ENCODE measurements around the gene CNST.
"Not testable (repeated sequence)": the region's sequence is repeated elsewhere in the genome, so short reads cannot be mapped to it uniquely, and the experiment has no call there.

CNST gene

GRCh38 chr1:246558041-246558440, 8.2 kb upstream of the CNST start:
- no peak for DNase-seq

- DNase-seq, result no peak
Measured at GRCh38 chr1:246559310-246559709, 6.9 kb upstream of the CNST start.

- DNase-seq, result not testable (repeated sequence)
Measured at GRCh38 chr1:246560833-246561232, 5.4 kb upstream of the CNST start.

- peak; percentile 15 for DNase-seq
Measured at GRCh38 chr1:246564839-246565750, 1.2 kb upstream of the CNST start.

GRCh38 chr1:246565751-246566127, 517 bp upstream of the CNST start:
- DNase-seq, result no peak

GRCh38 chr1:246566813-246567645, 773 bp downstream of the CNST start:
- no peak for DNase-seq

GRCh38 chr1:246567646-246568235, 1.5 kb downstream of the CNST start:
- no peak for DNase-seq

- peak; percentile 20 for DNase-seq
Measured at GRCh38 chr1:246569248-246570238, 3.3 kb downstream of the CNST start.

GRCh38 chr1:246571309-246571708, 5.1 kb downstream of the CNST start:
- DNase-seq, result peak; percentile 11

GRCh38 chr1:246571953-246572352, 5.7 kb downstream of the CNST start:
- no peak for DNase-seq

- no peak for DNase-seq
Measured at GRCh38 chr1:246572785-246573184, 6.5 kb downstream of the CNST start.

- DNase-seq, result no peak
Measured at GRCh38 chr1:246573491-246573890, 7.2 kb downstream of the CNST start.

- no peak for DNase-seq
Measured at GRCh38 chr1:246576709-246577032, 10.4 kb downstream of the CNST start.

- peak; percentile 22 for DNase-seq
Measured at GRCh38 chr1:246577082-246577719, 10.9 kb downstream of the CNST start.

GRCh38 chr1:246577720-246578106, 11.5 kb downstream of the CNST start:
- no peak for DNase-seq

GRCh38 chr1:246579818-246580217, 13.6 kb downstream of the CNST start:
- DNase-seq, result no peak

GRCh38 chr1:246580497-246581370, 14.5 kb downstream of the CNST start:
- DNase-seq, result no peak

- no peak for DNase-seq
Measured at GRCh38 chr1:246582301-246583055, 16.2 kb downstream of the CNST start.

- no peak for DNase-seq
Measured at GRCh38 chr1:246583056-246583440, 16.8 kb downstream of the CNST start.

All from stimulated activated CD4-positive, alpha-beta T cell treated with anti-CD3 and anti-CD28 coated beads, Interleukin-15, amount 100 ng/mL, for 24 hours (primary cell).